ENCODE data around the gene DOCK6.

DNA sequence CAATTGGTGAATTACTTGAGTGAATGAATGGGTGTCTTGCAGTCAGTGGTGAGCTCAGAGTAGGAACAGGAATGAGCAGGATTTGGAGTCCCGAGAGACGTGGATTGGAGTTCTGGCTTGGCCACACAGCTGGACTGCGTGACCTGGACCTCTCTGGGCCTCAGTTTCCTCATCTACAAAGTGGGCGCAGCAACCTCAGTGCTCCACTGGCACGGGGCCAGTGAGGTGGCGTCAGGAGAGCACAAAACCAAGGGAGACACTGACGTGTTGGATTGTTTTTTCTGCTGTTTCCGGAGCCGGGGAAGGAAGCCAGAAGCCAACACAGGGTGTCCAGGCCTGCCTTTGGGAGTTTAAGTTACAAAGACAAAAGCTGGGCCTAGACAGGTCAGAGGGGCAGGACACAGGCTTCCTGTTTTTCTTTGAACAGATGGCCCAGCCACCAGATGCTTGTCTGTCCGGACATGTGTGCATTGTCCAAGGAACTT lies 6.5 kb upstream of the DOCK6 start:
- TF ChIP-seq, protein P1, sequence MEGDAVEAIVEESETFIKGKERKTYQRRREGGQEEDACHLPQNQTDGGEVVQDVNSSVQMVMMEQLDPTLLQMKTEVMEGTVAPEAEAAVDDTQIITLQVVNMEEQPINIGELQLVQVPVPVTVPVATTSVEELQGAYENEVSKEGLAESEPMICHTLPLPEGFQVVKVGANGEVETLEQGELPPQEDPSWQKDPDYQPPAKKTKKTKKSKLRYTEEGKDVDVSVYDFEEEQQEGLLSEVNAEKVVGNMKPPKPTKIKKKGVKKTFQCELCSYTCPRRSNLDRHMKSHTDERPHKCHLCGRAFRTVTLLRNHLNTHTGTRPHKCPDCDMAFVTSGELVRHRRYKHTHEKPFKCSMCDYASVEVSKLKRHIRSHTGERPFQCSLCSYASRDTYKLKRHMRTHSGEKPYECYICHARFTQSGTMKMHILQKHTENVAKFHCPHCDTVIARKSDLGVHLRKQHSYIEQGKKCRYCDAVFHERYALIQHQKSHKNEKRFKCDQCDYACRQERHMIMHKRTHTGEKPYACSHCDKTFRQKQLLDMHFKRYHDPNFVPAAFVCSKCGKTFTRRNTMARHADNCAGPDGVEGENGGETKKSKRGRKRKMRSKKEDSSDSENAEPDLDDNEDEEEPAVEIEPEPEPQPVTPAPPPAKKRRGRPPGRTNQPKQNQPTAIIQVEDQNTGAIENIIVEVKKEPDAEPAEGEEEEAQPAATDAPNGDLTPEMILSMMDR (IDR thresholded peaks at IDR 0.05) = no peak
- TF ChIP-seq ZFX (IDR thresholded peaks at IDR 0.05; ENCODE audit: borderline replicate concordance) = no peak

Measured in 22Rv1 (cell line).